HG02610 (cell line): ENCODE measurements around the gene KCTD20.

Experiments
- ATAC-seq: cut with Tn5 transposase; IDR thresholded peaks from one replicate; pipeline ENCODE4 v1.9.1; 2021; ENCODE audit warnings: mild to moderate bottlenecking, moderate library complexity; ENCODE audit not compliant: unreplicated experiment

Gene KCTD20

DNA sequence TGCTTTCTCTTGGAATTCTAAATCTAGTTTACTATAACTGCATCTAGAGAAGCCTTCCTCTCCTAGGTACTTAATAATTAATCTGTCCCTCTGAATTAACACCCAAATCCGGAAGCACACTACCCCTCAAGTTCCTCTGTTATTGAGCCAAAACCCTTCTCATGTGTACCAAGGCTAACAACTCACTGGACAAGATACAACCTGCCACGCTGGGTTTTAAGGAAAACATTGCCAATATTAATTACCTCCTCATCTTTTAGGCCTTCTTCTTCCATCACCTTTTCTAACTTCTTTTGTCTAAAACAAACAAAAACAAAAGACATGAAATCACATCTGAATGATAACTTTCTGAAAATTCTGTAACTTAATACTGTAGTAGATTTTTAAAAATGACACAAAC is 82.5 kb downstream of the KCTD20 start:
- ATAC-seq = no peak

DNA sequence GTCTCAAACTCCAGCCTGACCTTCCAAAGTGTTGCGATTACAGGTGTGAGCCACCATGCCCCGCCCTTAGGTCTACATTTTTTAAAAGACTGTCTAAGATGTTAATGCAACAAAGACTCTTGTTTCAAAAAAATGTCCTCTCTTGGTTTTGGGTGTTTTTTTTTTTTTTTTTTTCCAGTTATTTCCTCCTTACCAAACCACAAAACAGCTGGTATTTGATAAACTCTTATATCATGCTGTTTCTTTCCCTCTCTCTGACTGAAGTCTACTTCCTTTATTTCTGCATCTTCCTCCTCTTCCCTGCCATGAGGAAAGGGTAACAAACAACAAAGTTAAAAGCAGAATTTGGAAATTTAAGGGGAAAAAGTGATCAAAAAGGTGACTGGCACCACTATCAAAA is 83.3 kb downstream of the KCTD20 start:
- ATAC-seq = no peak

DNA sequence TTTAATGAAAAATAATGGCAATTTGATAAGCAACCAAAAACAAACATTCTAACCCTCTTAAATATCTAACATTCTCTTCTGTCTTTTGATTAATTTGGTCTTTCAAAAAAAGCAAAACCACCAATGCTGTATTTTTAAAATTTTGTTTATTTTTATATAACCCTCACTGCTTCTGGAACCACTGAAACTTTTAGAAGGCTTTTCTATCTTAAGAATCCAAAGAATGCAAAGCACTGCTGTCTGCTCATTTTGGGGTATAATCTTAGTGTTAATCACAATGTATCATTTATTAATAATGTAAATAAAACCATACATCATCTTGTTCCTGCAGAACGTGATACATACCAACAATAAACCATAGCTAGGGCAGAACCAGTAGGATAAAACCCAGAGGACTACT is 90.5 kb downstream of the KCTD20 start:
- ATAC-seq = no peak

DNA sequence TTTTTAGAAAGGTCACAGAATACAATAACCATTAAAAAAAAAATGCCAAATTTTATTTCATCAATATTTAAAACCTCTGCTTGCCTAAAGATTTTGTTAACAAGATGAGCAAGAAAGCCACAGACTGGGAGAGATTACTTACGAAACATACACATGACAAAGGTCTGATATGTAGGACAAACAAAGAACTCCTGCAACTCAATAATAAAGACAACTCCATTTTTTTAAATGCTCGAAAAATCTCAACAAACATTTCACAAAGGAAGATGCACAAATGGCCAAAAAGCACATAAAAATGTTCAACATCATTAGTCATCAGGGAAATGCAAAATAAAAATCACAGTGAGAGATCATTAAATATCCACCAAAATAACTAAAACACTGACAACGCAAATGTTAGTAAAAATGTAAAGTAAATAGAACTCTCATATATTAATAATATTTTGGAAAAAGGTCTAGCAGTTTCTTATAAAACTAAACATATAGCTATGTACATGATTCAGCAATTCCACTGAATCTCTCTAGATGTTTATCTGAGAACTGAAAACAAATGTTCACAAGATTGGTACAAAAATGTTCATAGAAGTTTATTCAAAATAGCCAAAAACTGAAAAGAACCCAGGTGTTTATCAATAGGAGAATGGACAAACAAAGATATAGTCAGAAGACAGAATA is 94.2 kb downstream of the KCTD20 start:
- ATAC-seq = no peak

DNA sequence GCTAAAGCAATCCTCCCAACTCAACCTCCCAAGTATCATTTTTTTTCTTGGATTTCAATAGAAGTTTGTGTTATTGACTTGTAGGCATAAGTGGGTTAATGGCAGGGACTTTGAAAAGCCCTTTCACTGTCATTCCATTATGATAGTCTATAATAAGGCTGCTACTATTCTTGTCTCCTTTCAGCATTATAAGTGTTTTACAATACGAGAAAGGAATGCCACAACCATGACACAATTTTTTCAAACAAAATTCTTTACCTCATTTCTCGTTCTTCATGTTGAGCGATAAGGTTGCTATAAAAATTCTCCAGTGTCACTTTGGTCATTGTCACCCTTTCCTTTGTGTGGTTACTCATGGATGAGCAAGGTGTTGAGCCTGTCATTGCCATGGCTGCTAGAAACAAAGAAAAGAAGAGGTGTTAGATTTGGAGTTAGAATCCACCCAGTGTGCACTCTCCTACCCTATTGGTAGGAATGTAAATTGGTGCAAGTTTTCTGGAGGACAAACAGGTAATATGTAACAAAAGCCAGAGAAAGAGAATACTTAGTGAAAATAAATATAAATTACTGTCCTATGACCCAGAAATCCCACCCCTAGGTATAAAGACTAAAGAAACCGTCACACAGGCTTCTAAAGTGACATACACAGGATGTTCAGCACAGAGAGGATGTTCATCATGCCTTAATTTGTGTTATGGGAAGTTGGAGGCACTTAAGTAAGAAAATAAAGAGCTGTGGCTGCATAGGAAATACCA is 97.2 kb downstream of the KCTD20 start:
- no peak for ATAC-seq
